ENCODE results near the gene TACC3. TPM values are rescaled to one million over a fixed set of nuclear protein-coding genes. Genes with fewer than 3 reads are reported as not detected.

The TACC3 gene
- total RNA-seq, 2 donors from 2014 or later: 73.4 to 91.8 TPM

DNA sequence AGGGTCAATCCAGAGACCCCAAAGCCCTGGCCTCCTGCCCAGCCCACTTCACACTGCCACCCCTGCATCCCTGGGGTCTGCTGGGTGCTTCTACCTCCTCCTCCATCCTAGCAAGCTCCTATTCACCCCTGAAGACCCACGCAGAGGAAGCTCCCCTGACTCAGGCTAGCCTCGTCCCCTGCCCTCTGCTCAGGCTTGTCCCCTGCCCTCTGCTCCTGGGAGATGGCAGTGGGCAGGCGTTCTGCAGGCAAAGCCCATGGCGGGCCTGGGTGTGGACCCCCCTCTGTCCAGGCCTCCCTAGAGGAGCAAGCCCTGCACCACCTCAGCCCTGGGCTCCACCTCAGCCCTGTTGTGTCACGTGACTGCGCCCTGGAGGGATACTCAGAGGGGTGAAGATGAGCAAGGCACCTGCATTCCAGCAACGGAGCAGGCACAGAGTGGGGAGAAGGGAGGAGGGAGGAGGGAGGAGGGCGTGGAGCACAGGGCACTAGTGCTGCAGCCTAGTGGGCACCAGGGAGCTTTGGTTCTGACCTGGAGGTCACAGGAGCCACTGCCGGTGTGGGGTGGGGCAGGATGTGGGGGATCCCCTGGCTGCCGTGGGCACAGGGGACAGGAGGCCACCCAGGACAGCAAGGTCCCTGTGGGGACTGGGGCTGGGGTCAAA lies 44.2 kb downstream of the TACC3 start:
- ATAC-seq (no peak), DNase-seq (no peak)
- H3K9me3 ChIP-seq (ENCODE audit: control insufficient read depth, low read length, poor library complexity, severe bottlenecking): no peaks in the 10 kb centered on the region
- H3K4me3 Mint-ChIP-seq: peak overlapping the region; percentile 53
- no peaks in the 10 kb centered on the region for H3K36me3 Mint-ChIP-seq (ENCODE audit: low read depth)
- peaks cover 15% of the 10 kb centered on the region for H3K27me3 Mint-ChIP-seq
- H3K4me1 Mint-ChIP-seq: peaks cover 7% of the 10 kb centered on the region
- no peak overlapping the region for H3K27ac Mint-ChIP-seq

DNA sequence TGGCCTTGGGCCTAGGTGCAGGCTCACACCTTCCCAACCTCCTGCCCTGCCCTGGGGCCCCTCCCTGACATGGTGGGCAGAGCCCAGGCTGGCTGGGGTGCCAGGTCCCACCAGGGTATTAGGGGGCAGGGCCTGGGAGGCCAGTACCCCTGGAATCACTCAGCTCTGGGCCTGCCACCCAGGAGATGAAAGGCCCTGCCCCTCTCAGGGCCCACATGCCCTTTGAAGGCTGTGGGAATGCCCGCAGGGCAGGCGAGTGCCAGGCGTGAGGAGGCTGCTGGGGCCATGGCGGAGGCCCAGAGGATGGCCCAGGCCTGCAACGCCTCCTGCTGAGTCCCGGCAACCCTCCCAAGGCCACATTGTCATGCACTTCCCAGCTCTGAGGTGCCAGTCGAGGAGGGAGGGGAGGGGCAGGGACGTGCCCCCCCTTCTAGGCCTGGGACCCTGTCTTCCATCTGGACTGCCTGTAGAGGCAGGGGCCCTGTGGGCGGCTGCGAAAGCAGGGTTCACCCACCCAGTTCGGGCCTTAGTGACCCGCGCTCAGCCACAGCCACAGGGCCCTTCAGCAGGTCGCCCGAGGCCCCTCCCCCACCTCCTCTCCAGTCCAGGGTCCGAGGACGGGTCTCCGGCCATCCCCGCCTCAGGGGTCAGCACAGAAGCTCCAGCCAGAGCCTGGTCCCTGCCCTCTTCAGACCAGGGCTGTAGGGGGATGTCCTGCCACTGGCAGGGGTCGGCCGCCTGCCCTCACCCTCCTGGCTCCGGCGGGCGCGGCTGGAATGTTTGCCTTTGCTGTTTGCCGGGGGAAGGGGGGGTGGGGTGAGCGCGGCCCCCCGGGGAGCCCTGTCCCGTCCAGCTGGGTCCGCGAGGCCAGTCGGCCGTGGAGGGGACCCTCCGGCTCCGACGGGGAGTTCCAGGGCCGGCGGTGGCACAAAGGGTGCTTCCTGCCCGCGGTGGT lies 45.1 kb downstream of the TACC3 start:
- no peak for DNase-seq
- H3K4me3 Mint-ChIP-seq: peak overlapping the region; percentile 53
- no peak for ATAC-seq

DNA sequence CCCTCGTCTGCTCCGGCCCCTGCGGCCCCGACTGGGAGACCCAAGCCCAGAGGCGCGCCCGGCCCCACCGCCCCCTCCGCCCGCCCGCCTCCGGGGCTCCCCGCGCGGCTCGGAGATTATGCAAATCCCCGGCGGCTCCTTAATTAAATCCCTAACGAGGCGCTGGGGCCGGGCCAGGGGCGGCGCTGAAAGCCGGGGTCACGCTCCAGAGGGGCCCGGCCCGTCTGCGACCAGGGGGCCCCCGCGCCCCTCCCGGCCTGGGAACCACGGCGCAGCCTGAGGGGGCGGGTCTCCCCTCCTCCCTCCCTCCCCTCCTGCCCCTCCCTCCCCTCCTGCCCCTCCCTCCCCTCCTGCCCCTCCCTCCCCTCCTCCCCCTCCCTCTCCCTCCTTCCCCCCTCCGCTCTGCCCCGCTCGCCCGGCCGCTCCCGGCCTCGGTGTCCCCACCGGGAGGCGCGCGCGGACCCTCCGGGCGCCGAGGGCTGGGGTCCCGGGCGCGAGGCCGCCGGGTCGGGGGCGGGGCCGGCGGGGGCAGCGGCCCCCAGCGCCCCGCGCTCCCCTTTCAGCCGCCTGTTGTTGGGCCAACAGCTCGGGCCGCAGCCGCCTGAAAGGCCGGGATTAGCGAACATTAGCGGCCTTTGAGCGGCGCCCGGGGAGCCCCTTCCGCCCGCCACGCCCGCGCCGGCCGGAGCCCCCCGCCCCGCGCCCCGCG lies 45.9 kb downstream of the TACC3 start:
- Mint-ChIP-seq H3K4me3 (no peak overlapping the region), H3K4me1 (peaks cover 11% of the 10 kb centered on the region), H3K36me3 (ENCODE audit: low read depth) (no peaks in the 10 kb centered on the region), H3K27me3 (peaks cover 12% of the 10 kb centered on the region), H3K27ac (no peak overlapping the region)
- ATAC-seq (peak; percentile 38), DNase-seq (peak in 1 of 3 donors; percentile 22)
- H3K9me3 ChIP-seq (ENCODE audit: control insufficient read depth, low read length, poor library complexity, severe bottlenecking): no peaks in the 10 kb centered on the region

More for the DNA sequence above, 45.1 kb downstream of the TACC3 start:
- Mint-ChIP-seq H3K27me3 (peaks cover 15% of the 10 kb centered on the region), H3K4me1 (peaks cover 9% of the 10 kb centered on the region), H3K27ac (no peak overlapping the region), H3K36me3 (ENCODE audit: low read depth) (no peaks in the 10 kb centered on the region)
- H3K9me3 ChIP-seq (ENCODE audit: control insufficient read depth, low read length, poor library complexity, severe bottlenecking): no peaks in the 10 kb centered on the region

DNA sequence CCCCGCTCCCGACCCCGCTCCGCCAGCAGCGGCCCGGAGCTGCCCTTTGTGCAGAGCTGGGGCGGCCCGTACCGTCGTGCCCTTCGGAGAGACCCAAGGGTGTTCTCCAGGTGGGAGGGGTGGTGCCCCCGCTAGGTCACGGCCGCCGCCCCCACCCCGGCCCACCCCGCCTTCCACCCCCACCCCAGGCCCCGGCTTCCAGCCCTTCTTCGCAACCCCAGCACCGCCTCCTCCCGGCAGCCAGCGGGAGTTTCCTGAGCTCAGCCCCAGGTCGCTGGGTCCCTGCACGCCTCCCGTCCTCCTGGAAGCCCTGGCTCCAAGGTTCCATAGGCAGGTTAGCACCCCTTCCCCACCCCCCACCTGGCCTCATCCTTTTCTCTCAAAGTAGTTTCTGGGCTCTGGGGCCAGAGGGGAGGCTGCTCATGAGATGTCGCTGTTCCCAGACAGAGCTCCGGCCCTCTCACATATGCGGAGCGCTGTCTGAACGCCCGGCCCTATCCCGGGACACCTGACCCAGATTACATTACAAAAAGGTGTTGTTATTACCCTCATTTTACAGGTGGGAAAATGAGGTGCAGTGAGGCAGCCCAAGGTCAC lies 46.5 kb downstream of the TACC3 start:
- H3K9me3 ChIP-seq (ENCODE audit: control insufficient read depth, low read length, poor library complexity, severe bottlenecking): no peaks in the 10 kb centered on the region
- Mint-ChIP-seq H3K27me3 (peaks cover 8% of the 10 kb centered on the region), H3K27ac (no peak overlapping the region), H3K4me1 (peaks cover 11% of the 10 kb centered on the region), H3K4me3 (peak overlapping the region; percentile 78), H3K36me3 (ENCODE audit: low read depth) (no peaks in the 10 kb centered on the region)
- DNase-seq (no peak), ATAC-seq (peak; percentile 51)

DNA sequence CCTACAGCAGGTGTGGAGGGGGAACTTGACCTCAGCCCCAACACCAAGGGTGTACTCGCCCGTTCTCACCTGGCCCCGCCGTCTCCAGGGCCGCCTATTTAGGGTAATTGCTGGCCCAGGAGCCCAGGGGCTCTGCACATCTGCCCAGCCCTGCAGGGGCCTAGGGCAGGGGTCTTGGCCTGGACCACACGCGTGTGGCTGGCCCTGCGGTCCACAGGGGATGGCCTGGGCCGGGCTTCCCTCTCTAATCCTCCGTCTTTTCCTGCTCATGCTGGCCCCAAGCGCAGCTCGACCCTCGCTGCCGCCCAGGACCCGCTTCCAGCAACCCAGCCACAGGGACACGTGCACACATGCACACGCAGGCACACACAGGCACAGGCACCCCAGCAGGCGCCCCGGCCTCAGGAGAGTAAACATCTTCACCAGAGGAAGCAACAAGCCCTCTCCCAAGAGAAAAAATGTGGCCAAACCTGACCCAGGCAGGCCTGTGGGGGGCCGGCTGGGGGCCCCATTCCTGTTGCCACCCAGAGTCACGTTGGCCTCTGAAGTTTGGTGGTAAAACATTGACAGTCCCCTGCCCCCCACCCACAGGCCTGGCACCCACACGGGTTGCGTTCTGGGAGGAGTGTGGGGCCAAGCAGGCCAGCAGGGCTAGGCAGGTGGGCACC lies 47.2 kb downstream of the TACC3 start:
- no peaks in the 10 kb centered on the region for H3K9me3 ChIP-seq (ENCODE audit: control insufficient read depth, low read length, poor library complexity, severe bottlenecking)
- DNase-seq (no peak), ATAC-seq (no peak)
- H3K27ac Mint-ChIP-seq: no peak overlapping the region
- H3K4me1 Mint-ChIP-seq: peaks cover 11% of the 10 kb centered on the region
- peak overlapping the region; percentile 78 for H3K4me3 Mint-ChIP-seq
- peaks cover 8% of the 10 kb centered on the region for H3K27me3 Mint-ChIP-seq
- no peaks in the 10 kb centered on the region for H3K36me3 Mint-ChIP-seq (ENCODE audit: low read depth)

DNA sequence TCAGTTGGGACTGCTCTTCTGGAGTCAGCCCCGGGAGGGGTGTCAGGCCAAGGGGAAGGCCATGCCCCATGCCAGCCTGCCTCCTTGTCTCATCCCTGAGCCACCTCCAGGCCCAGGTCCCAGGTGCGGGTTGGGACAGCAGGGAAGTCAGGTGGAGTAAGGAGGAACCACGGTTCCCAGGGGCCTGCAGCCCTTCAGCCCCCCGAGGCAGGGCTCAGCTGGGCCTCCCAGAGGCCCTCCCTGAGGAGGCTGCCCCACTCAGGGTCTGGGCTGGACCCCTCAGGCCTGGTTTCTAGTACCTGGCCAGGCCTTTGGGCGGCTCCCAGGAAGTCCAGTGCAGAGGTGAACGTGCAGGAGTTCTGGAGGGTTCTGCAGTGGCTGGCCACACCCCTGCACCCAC lies 48.4 kb downstream of the TACC3 start:
- no peak for ATAC-seq
- Mint-ChIP-seq H3K27ac (no peak overlapping the region), H3K4me1 (peaks cover 11% of the 10 kb centered on the region), H3K4me3 (no peak overlapping the region), H3K27me3 (peaks cover 16% of the 10 kb centered on the region), H3K36me3 (ENCODE audit: low read depth) (no peaks in the 10 kb centered on the region)
- no peaks in the 10 kb centered on the region for H3K9me3 ChIP-seq (ENCODE audit: control insufficient read depth, low read length, poor library complexity, severe bottlenecking)
- DNase-seq: no peak

DNA sequence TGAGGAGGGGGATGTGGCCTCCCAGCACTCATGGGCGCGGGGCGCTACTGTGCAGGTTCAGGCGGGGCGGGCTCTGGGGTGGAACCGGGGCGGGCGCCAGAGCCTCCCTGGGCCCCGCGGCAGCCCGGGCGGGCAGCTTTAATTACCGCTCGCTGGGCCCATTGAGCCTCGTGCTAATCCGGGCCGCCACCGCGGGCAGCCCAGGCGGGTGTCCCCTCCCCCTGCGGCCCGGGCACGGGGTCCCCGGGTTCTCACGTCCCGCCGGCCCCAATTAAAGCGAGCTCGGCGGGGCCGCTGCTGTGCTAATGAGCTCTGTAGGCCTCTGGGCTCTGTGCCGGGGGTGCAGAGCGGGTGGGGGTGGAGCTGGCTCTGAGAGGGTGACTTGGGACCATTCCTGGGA lies 48.9 kb downstream of the TACC3 start:
- DNase-seq (no peak), ATAC-seq (no peak)
- Mint-ChIP-seq H3K36me3 (ENCODE audit: low read depth) (no peaks in the 10 kb centered on the region), H3K4me3 (no peak overlapping the region), H3K27ac (no peak overlapping the region), H3K27me3 (peaks cover 12% of the 10 kb centered on the region), H3K4me1 (peaks cover 11% of the 10 kb centered on the region)
- H3K9me3 ChIP-seq (ENCODE audit: control insufficient read depth, low read length, poor library complexity, severe bottlenecking): no peaks in the 10 kb centered on the region

DNA sequence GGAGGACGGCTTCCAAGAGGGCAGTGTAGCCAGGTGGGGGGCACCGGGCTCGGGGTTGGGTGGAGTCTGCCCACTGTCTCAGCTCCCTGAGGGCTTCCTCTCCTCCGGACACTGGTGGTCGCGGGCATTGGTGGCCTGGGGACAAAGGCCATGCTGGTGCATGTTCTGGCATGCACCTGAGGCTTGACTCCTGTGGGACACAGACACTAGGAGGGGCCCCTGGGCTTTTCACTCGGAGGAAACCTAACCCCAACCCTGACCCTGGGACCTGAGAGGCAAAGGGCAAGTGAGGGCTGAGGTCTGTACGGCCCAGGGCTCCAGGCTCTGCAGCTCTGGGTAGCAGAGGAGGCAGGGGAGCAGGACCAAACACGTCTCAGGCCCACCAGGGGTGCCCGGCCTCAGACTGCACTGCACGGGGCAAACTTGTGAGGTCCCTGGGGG lies 49.5 kb downstream of the TACC3 start:
- no peaks in the 10 kb centered on the region for H3K36me3 Mint-ChIP-seq (ENCODE audit: low read depth)
- no peak for ATAC-seq
- H3K4me3 Mint-ChIP-seq: no peak overlapping the region
- no peak for DNase-seq
- no peaks in the 10 kb centered on the region for H3K9me3 ChIP-seq (ENCODE audit: control insufficient read depth, low read length, poor library complexity, severe bottlenecking)
- peaks cover 8% of the 10 kb centered on the region for H3K27me3 Mint-ChIP-seq
- no peak overlapping the region for H3K27ac Mint-ChIP-seq
- H3K4me1 Mint-ChIP-seq: peaks cover 6% of the 10 kb centered on the region

DNA sequence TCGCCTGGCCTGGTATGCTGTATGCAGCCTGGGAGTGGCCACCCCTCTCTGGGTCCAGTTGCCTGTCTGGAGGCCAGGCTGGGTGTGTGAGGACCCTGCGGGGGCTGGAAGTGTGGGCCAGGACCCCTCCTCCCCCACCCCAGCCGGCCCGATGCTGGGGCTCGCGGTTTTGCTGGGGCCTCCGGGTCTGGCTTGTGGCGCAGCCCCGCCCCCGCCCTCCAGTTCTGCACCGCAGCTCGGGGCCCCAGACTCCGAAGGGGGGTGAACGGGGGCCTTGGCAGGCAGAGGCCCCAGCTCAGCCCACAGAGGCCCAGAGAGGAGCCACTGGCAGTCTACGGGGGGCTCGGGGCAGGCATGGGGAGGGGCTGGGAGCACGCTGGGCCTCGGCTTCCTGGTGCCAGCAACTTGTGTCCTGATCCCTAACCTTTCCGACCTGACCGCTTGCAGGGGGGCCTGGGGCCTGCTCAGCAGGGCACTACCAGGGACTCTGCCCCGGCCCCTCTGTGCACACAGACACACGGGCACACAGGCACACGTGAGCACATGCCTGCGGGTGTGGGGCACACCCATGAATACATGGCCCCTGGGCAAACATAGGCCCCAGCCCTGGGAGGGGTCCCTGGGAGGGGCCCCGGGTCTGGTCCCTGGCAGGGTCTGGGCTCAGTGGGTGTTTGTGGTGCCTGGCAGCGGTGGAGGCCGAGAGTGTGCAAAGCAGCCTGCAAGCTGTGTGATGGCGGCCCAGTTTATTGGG lies 50.4 kb downstream of the TACC3 start:
- no peaks in the 10 kb centered on the region for H3K9me3 ChIP-seq (ENCODE audit: control insufficient read depth, low read length, poor library complexity, severe bottlenecking)
- DNase-seq (no peak), ATAC-seq (peak; percentile 35)
- H3K27me3 Mint-ChIP-seq: peaks cover 8% of the 10 kb centered on the region
- peaks cover 6% of the 10 kb centered on the region for H3K4me1 Mint-ChIP-seq
- H3K27ac Mint-ChIP-seq: no peak overlapping the region
- no peaks in the 10 kb centered on the region for H3K36me3 Mint-ChIP-seq (ENCODE audit: low read depth)
- H3K4me3 Mint-ChIP-seq: no peak overlapping the region

DNA sequence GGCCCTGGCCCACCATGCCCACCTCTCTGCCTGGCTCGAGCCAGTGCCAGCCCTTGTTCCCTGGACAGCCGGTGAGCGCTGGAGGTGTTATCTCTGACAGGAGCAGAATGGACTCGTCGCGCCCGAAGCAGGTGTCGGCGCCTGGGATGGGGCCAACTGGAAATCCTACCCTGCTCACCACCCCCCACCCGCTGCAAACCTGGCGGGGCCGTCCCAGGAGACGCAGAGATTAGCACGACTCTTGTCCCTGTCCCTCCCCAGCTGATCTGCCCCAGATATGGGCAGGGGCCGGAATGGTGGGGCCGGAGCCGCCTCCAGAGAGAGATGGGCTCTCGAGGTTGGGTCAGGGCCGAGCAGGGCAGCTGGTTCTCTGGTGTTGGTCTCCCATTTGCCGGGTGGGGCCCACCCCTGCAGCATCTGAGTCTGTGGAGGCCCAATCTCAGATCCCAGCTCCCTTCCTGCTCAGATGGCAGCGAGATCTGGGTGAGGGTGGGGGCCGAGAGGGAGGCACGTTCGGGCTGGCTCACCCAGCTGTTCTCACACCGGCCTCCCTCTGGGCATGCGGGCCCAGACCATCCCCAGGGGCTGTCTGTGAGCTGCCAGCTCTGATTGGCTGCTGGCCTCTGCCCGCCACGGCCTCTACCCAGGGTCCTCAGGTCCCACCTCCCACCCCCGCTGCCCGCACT lies 51.7 kb downstream of the TACC3 start:
- Mint-ChIP-seq H3K27me3 (peaks cover 8% of the 10 kb centered on the region), H3K27ac (no peak overlapping the region), H3K4me3 (no peak overlapping the region), H3K36me3 (ENCODE audit: low read depth) (no peaks in the 10 kb centered on the region), H3K4me1 (peaks cover 4% of the 10 kb centered on the region)
- H3K9me3 ChIP-seq (ENCODE audit: control insufficient read depth, low read length, poor library complexity, severe bottlenecking): no peaks in the 10 kb centered on the region
- DNase-seq (no peak), ATAC-seq (no peak)

DNA sequence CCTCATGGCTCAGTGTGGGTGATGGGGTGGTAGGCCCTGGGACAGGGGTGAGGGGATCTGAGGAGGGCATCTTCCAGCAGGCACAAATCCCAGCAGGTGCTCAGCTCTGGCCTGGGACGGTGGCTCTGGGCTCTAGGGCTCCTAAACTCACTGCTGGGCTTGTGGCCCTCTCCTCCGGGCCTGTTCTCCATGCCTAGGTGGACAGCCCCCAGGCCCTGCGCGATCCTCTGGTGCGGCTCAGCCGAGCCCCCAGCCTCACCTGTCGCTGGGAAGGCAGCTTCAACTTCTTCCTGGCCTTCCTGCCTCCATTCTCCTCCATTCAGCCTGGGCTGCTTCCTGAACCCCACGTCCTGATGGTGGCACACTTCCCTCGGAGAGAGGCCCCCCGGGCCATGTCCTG lies 52.4 kb downstream of the TACC3 start:
- peaks cover 8% of the 10 kb centered on the region for H3K27me3 Mint-ChIP-seq
- no peaks in the 10 kb centered on the region for H3K9me3 ChIP-seq (ENCODE audit: control insufficient read depth, low read length, poor library complexity, severe bottlenecking)
- DNase-seq: no peak
- no peak for ATAC-seq
- no peak overlapping the region for H3K27ac Mint-ChIP-seq
- H3K4me1 Mint-ChIP-seq: peaks cover 4% of the 10 kb centered on the region
- H3K4me3 Mint-ChIP-seq: no peak overlapping the region
- no peaks in the 10 kb centered on the region for H3K36me3 Mint-ChIP-seq (ENCODE audit: low read depth)

Measured in T-helper 17 cell (primary cell).